ENCODE results near the gene ACTR8. TPM values are rescaled to one million over a fixed set of nuclear protein-coding genes. Genes with fewer than 3 reads are reported as not detected.

The ACTR8 gene
- total RNA-seq, 2 experiments from 2014 or later = 42.9 to 48.0 TPM

- H3K27ac Mint-ChIP-seq = no peak overlapping the region
- H3K36me3 Mint-ChIP-seq (ENCODE audit: low read depth) = peaks cover 42% of the 10 kb centered on the region
- POLR2A ChIA-PET = interaction anchor here (3.0 kb wide), 1 partner anchor 33 kb away, joined by 11 read pairs; the partner anchor contains the start of gene SELENOK
- DNase-seq = no peak
- H3K4me1 Mint-ChIP-seq = peaks cover 10% of the 10 kb centered on the region
- H3K9me3 Mint-ChIP-seq = no peaks in the 10 kb centered on the region
- H3K4me3 Mint-ChIP-seq = no peak overlapping the region
- H3K27me3 Mint-ChIP-seq = peaks cover 3% of the 10 kb centered on the region
- CTCF ChIA-PET = interaction anchor here (1.2 kb wide), 1 partner anchor 34 kb away, joined by 3 read pairs; the partner anchor contains the start of gene SELENOK
Observed at GRCh38 chr3:53858096-53858741, 23.7 kb downstream of the ACTR8 start.

GRCh38 chr3:53856964-53857363 lies 25.0 kb downstream of the ACTR8 start:
- POLR2A ChIA-PET = interaction anchor here (3.0 kb wide), 1 partner anchor 34 kb away, joined by 11 read pairs; the partner anchor contains the start of gene SELENOK
- no peak overlapping the region for H3K27ac Mint-ChIP-seq
- no peak for DNase-seq
- peaks cover 10% of the 10 kb centered on the region for H3K4me1 Mint-ChIP-seq
- no peak overlapping the region for H3K4me3 Mint-ChIP-seq
- peaks cover 35% of the 10 kb centered on the region for H3K36me3 Mint-ChIP-seq (ENCODE audit: low read depth)
- H3K27me3 Mint-ChIP-seq = peaks cover 3% of the 10 kb centered on the region
- CTCF ChIA-PET = no interaction called here
- H3K9me3 Mint-ChIP-seq = no peaks in the 10 kb centered on the region

- ChIA-PET POLR2A (interaction anchor here (0.6 to 1.5 kb wide), 2 partner anchors 29 to 107 kb away, joined by 3 to 5 read pairs; no protein-coding TSS in a partner anchor), CTCF (interaction anchor here (1.0 kb wide), 1 partner anchor 476 kb away, joined by 3 read pairs; no protein-coding TSS in a partner anchor)
- Mint-ChIP-seq H3K36me3 (ENCODE audit: low read depth) (peaks cover 14% of the 10 kb centered on the region), H3K4me3 (no peak overlapping the region), H3K4me1 (peaks cover 7% of the 10 kb centered on the region), H3K27me3 (peaks cover 36% of the 10 kb centered on the region), H3K9me3 (no peaks in the 10 kb centered on the region), H3K27ac (no peak overlapping the region)
- DNase-seq = no peak
Observed at GRCh38 chr3:53850895-53851294, 31.1 kb downstream of the ACTR8 start.

GRCh38 chr3:53849916-53850315 lies 32.0 kb downstream of the ACTR8 start:
- H3K27ac Mint-ChIP-seq = no peak overlapping the region
- H3K9me3 Mint-ChIP-seq = no peaks in the 10 kb centered on the region
- ChIA-PET POLR2A (interaction anchor here (1.5 kb wide), 1 partner anchor 30 kb away, joined by 5 read pairs; no protein-coding TSS in a partner anchor), CTCF (interaction anchor here (1.1 kb wide), 1 partner anchor 144 kb away, joined by 3 read pairs; no protein-coding TSS in a partner anchor)
- DNase-seq = no peak
- H3K36me3 Mint-ChIP-seq (ENCODE audit: low read depth) = peaks cover 8% of the 10 kb centered on the region
- peaks cover 44% of the 10 kb centered on the region for H3K27me3 Mint-ChIP-seq
- no peak overlapping the region for H3K4me3 Mint-ChIP-seq
- H3K4me1 Mint-ChIP-seq = peaks cover 12% of the 10 kb centered on the region

- ChIA-PET CTCF (interaction anchor here (1.9 kb wide), 1 partner anchor 137 kb away, joined by 6 read pairs; no protein-coding TSS in a partner anchor), POLR2A (interaction anchor here (1.6 kb wide), 1 partner anchor 44 kb away, joined by 6 read pairs; no protein-coding TSS in a partner anchor)
- Mint-ChIP-seq H3K27me3 (peaks cover 62% of the 10 kb centered on the region), H3K4me3 (peak overlapping the region; percentile 66), H3K27ac (peak overlapping the region; percentile 34), H3K4me1 (peaks cover 14% of the 10 kb centered on the region), H3K9me3 (no peaks in the 10 kb centered on the region), H3K36me3 (ENCODE audit: low read depth) (peaks cover 4% of the 10 kb centered on the region)
- DNase-seq = no peak
Observed at GRCh38 chr3:53846851-53847155, 35.1 kb downstream of the ACTR8 start.

GRCh38 chr3:53846134-53846850 lies 35.7 kb downstream of the ACTR8 start, which contains the start of the genes CHDH and IL17RB:
Gene CHDH (minus strand): TSS chr3:53846419. CDS start chr3:53824008, 22,411 bp downstream.
Gene IL17RB (plus strand): TSS chr3:53846568. CDS start chr3:53846589, 21 bp downstream.
- Mint-ChIP-seq H3K4me1 (peaks cover 14% of the 10 kb centered on the region), H3K36me3 (ENCODE audit: low read depth) (peaks cover 4% of the 10 kb centered on the region), H3K9me3 (no peaks in the 10 kb centered on the region), H3K4me3 (peak within 1 kb of the TSS; percentile 72), H3K27ac (peak within 1 kb of the TSS; percentile 54), H3K27me3 (peaks cover 61% of the 10 kb centered on the region)
- peak; percentile 43 for DNase-seq
- CTCF ChIA-PET = interaction anchor here (0.9 to 1.9 kb wide), 4 partner anchors 17 to 176 kb away, joined by 3 to 6 read pairs (median 3); no protein-coding TSS in a partner anchor
- POLR2A ChIA-PET = interaction anchor here (1.0 to 2.3 kb wide), 4 partner anchors 15 to 121 kb away, joined by 3 to 15 read pairs (median 5); partner anchors contain the start of gene SELENOK

GRCh38 chr3:53845881-53846133 lies 36.1 kb downstream of the ACTR8 start:
- Mint-ChIP-seq H3K4me3 (peak overlapping the region; percentile 72), H3K4me1 (peaks cover 14% of the 10 kb centered on the region), H3K27me3 (peaks cover 56% of the 10 kb centered on the region), H3K27ac (no peak overlapping the region), H3K36me3 (ENCODE audit: low read depth) (peaks cover 4% of the 10 kb centered on the region), H3K9me3 (no peaks in the 10 kb centered on the region)
- CTCF ChIA-PET = interaction anchor here (0.5 to 1.2 kb wide), 10 partner anchors 17 to 291 kb away, joined by 3 to 4 read pairs (median 3); no protein-coding TSS in a partner anchor
- DNase-seq = no peak
- POLR2A ChIA-PET = interaction anchor here (1.0 to 2.3 kb wide), 5 partner anchors 15 to 120 kb away, joined by 3 to 15 read pairs (median 5); partner anchors contain the start of gene SELENOK

- peak overlapping the region; percentile 54 for H3K27ac Mint-ChIP-seq
- ChIA-PET CTCF (interaction anchor here (0.5 to 1.2 kb wide), 11 partner anchors 18 to 290 kb away, joined by 3 to 4 read pairs (median 3); no protein-coding TSS in a partner anchor), POLR2A (interaction anchor here (0.8 to 2.3 kb wide), 7 partner anchors 16 to 737 kb away, joined by 3 to 15 read pairs (median 4); partner anchors contain the start of gene SELENOK)
- H3K27me3 Mint-ChIP-seq = peaks cover 54% of the 10 kb centered on the region
- DNase-seq = no peak
- H3K4me3 Mint-ChIP-seq = peak overlapping the region; percentile 72
- H3K4me1 Mint-ChIP-seq = peaks cover 14% of the 10 kb centered on the region
- peaks cover 4% of the 10 kb centered on the region for H3K36me3 Mint-ChIP-seq (ENCODE audit: low read depth)
- H3K9me3 Mint-ChIP-seq = no peaks in the 10 kb centered on the region
Observed at GRCh38 chr3:53845103-53845880, 36.7 kb downstream of the ACTR8 start.

- CTCF ChIA-PET = interaction anchor here (0.9 to 1.2 kb wide), 6 partner anchors 31 to 176 kb away, joined by 3 to 4 read pairs (median 3); no protein-coding TSS in a partner anchor
- H3K4me3 Mint-ChIP-seq = peak overlapping the region; percentile 72
Observed at GRCh38 chr3:53844262-53845102, 37.5 kb downstream of the ACTR8 start.

GRCh38 chr3:53843195-53844177 lies 38.5 kb downstream of the ACTR8 start:
- POLR2A ChIA-PET = interaction anchor here (1.3 kb wide), 1 partner anchor 18 kb away, joined by 4 read pairs; no protein-coding TSS in a partner anchor
- Mint-ChIP-seq H3K9me3 (no peaks in the 10 kb centered on the region), H3K36me3 (ENCODE audit: low read depth) (peaks cover under 1% of the 10 kb centered on the region), H3K27me3 (peaks cover 49% of the 10 kb centered on the region), H3K4me3 (peak overlapping the region; percentile 72), H3K27ac (peak overlapping the region; percentile 19), H3K4me1 (peaks cover 14% of the 10 kb centered on the region)
- DNase-seq = no peak
- CTCF ChIA-PET = no interaction called here

More at GRCh38 chr3:53844262-53845102, 37.5 kb downstream of the ACTR8 start:
- Mint-ChIP-seq H3K36me3 (ENCODE audit: low read depth) (peaks cover 4% of the 10 kb centered on the region), H3K9me3 (no peaks in the 10 kb centered on the region), H3K27ac (peak overlapping the region; percentile 43), H3K27me3 (peaks cover 52% of the 10 kb centered on the region), H3K4me1 (peaks cover 14% of the 10 kb centered on the region)
- POLR2A ChIA-PET = interaction anchor here (0.8 to 2.3 kb wide), 6 partner anchors 19 to 737 kb away, joined by 3 to 15 read pairs (median 4); partner anchors contain the start of gene SELENOK
- DNase-seq = no peak

All from activated CD4-positive, alpha-beta memory T cell treated with anti-CD3 and anti-CD28 coated beads, Interleukin-2, amount 10 ng/mL, durations not matched to agents 7 days and 5 days (primary cell).